Measurements from ENCODE around the gene ST3GAL2. TPM values are rescaled to one million over a fixed set of nuclear protein-coding genes. Genes with fewer than 3 reads are reported as not detected.

The ST3GAL2 gene
- total RNA-seq, 1 experiment from 2014 or later = 49.4 TPM

- TF ChIP-seq SMAD4 (CRISPR knock-in tag; IDR thresholded peaks at IDR 0.05) = no peak
- no peak for TF ChIP-seq RELA (CRISPR knock-in tag; IDR thresholded peaks at IDR 0.05; ENCODE audit: borderline replicate concordance)
- TF ChIP-seq ZNF396 (CRISPR knock-in tag; IDR thresholded peaks at IDR 0.05; ENCODE audit: borderline replicate concordance) = no peak
- TF ChIP-seq ELF4 (CRISPR knock-in tag; IDR thresholded peaks at IDR 0.05; ENCODE audit: low read depth) = no peak
- no peak for TF ChIP-seq USF2 (CRISPR knock-in tag; IDR thresholded peaks at IDR 0.05)
- no peak for TF ChIP-seq MAX (CRISPR knock-in tag; IDR thresholded peaks at IDR 0.05)
- no peak for TF ChIP-seq ZNF138 (CRISPR knock-in tag; conservative IDR thresholded peaks at IDR 0.05)
Measured at GRCh38 chr16:70444249-70445063, 5.6 kb upstream of the ST3GAL2 start (continued).

- H3K9me3 Mint-ChIP-seq = no peaks in the 10 kb centered on the region
- POLR2A ChIA-PET = no interaction called here
- H3K27ac Mint-ChIP-seq = no peak overlapping the region
- no peaks in the 10 kb centered on the region for H3K27me3 Mint-ChIP-seq (ENCODE audit: low read depth)
- CTCF ChIA-PET = no interaction called here
- H3K4me3 Mint-ChIP-seq = no peak overlapping the region
- ATAC-seq (no peak), DNase-seq (ENCODE audit: low spot score) (no peak)
- TF ChIP-seq ZNF121 (CRISPR knock-in tag; IDR thresholded peaks at IDR 0.05) = peak; percentile 50; the same call in 1 of the 2 replicates
- TF ChIP-seq ZNF396 (CRISPR knock-in tag; IDR thresholded peaks at IDR 0.05; ENCODE audit: borderline replicate concordance) = no peak
- no peaks in the 10 kb centered on the region for H3K36me3 Mint-ChIP-seq
- H3K4me1 Mint-ChIP-seq = peaks cover 27% of the 10 kb centered on the region
Measured at GRCh38 chr16:70442344-70442743, 3.4 kb upstream of the ST3GAL2 start.

DNA sequence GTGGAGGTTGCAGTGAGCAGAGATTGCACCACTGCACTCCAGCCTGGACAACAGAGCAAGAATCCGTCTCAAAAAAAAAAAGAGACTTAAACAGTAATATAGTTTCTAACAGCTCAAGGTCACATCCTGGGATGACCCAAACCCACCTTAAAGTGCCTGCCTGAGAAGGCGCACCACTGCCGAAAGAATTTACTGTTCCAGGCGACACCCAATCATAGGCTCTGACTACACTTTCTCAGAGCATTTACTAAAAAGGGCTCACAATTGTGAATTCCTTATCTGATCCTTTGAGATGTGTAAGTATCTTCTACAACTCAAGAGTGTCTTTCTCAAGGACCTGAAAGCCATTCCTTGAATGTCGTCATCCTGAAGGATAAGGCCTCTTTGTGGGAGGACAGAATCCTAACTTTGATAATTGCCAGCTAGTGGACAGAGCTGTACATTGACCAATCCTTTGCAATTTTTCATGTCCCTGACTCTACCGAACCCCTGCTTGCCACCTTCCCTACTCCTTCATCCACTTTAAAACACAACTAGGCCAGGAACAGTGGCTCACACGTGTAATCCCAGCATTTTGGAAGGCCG lies 2.6 kb upstream of the ST3GAL2 start:
- no peaks in the 10 kb centered on the region for H3K36me3 Mint-ChIP-seq
- CTCF ChIA-PET = no interaction called here
- 0 out of 2 replicates have a peak overlapping the region, but pooled peaks have one; percentile 25 for H3K4me3 Mint-ChIP-seq
- no peak overlapping the region; the same call in 1 of the 2 replicates for H3K27ac Mint-ChIP-seq
- peaks cover 28% of the 10 kb centered on the region for H3K4me1 Mint-ChIP-seq
- H3K27me3 Mint-ChIP-seq (ENCODE audit: low read depth) = no peaks in the 10 kb centered on the region
- no peak for DNase-seq (ENCODE audit: low spot score)
- TF ChIP-seq, protein P1, sequence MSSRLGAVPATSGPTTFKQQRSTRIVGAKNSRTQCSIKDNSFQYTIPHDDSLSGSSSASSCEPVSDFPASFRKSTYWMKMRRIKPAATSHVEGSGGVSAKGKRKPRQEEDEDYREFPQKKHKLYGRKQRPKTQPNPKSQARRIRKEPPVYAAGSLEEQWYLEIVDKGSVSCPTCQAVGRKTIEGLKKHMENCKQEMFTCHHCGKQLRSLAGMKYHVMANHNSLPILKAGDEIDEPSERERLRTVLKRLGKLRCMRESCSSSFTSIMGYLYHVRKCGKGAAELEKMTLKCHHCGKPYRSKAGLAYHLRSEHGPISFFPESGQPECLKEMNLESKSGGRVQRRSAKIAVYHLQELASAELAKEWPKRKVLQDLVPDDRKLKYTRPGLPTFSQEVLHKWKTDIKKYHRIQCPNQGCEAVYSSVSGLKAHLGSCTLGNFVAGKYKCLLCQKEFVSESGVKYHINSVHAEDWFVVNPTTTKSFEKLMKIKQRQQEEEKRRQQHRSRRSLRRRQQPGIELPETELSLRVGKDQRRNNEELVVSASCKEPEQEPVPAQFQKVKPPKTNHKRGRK (CRISPR knock-in tag; IDR thresholded peaks at IDR 0.05; ENCODE audit: borderline replicate concordance) = no peak
- no peak for TF ChIP-seq JUN (CRISPR knock-in tag; IDR thresholded peaks at IDR 0.05)
- no peak for TF ChIP-seq ZNF671 (CRISPR knock-in tag; IDR thresholded peaks at IDR 0.05)
- no peaks in the 10 kb centered on the region for H3K9me3 Mint-ChIP-seq
- POLR2A ChIA-PET = no interaction called here
- no peak for ATAC-seq

DNA sequence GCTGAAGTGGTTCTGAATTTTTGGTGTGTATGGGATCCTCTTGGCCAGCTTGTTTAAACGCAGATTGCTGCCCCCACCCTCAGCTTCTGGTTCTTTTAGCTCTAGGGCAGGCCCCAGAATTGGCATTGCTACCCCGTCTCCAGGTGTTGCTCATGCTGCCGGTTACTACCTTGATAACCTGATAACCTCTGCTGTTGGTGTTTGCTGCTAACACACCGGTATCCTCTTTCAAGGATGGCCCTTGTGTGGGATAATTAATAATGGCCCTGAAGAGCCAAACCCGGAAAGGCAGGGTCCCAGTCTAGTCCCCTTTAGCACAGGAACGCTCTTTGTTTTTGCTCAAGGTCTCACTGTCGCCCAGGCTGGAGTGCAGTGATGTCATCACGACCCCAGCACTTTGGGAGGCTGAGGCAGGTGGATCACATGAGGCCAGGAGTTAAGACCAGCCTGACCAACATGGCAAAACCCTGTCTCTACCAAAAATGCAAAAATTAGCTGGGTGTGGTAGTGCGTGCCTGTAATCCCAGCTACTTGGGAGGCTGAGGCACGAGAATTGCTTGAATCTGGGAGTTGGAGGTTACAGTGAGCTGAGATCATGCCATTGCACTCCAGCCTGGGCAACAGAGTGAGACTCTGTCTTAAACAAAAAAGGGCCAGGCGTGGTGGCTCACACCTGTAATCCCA lies 1.3 kb upstream of the ST3GAL2 start:
- H3K27me3 Mint-ChIP-seq (ENCODE audit: low read depth) = no peaks in the 10 kb centered on the region
- H3K27ac Mint-ChIP-seq = peak overlapping the region; percentile 84; the same call in 1 of the 2 replicates
- ATAC-seq (no peak), DNase-seq (ENCODE audit: low spot score) (no peak)
- ChIA-PET CTCF (interaction anchor here (0.9 to 2.9 kb wide), 4 partner anchors 16 to 31 kb away, joined by 3 to 16 read pairs (median 4); no protein-coding TSS in a partner anchor), POLR2A (interaction anchor here (0.6 to 1.2 kb wide), 3 partner anchors 14 to 142 kb away, joined by 3 to 9 read pairs (median 7); partner anchors contain the start of gene FCSK)
- no peaks in the 10 kb centered on the region for H3K36me3 Mint-ChIP-seq
- H3K9me3 Mint-ChIP-seq = no peaks in the 10 kb centered on the region
- peak overlapping the region; percentile 75 for H3K4me3 Mint-ChIP-seq
- H3K4me1 Mint-ChIP-seq = peaks cover 28% of the 10 kb centered on the region
- TF ChIP-seq ZNF121 (CRISPR knock-in tag; IDR thresholded peaks at IDR 0.05) (peak; percentile 52; the same call in 1 of the 2 replicates), ATF3 (CRISPR knock-in tag; conservative IDR thresholded peaks at IDR 0.05) (no peak)

Data from WTC11 (cell line).